Measurements from ENCODE around the gene CLDN6. TPM values are rescaled to one million over a fixed set of nuclear protein-coding genes. Genes with fewer than 3 reads are reported as not detected.

CLDN6 gene
- total RNA-seq, 4 donors from 2014 or later = not detected

GRCh38 chr16:2976201-2976600 is 41.8 kb downstream of the CLDN6 start:
- no peak for TF ChIP-seq POLR2AphosphoS5 (IDR thresholded peaks at IDR 0.05)
- H3K36me3 ChIP-seq = no peaks in the 10 kb centered on the region
- no peak for ATAC-seq
- H3K4me3 ChIP-seq = no peak overlapping the region
- peaks cover 0 to 17% (median 5%) of the 10 kb centered on the region in 3 donors for H3K4me1 ChIP-seq
- H3K27me3 ChIP-seq = peaks cover 49% of the 10 kb centered on the region
- H3K9me3 ChIP-seq = no peaks in the 10 kb centered on the region
- WGBS, 2 donors (ENCODE audit: low coverage in 1 of 2) = 75 to 85% methylated on average over 4 to 5 of the region's 7 CpGs
- no peak overlapping the region for H3K27ac ChIP-seq

GRCh38 chr16:2975161-2975795 is 42.7 kb downstream of the CLDN6 start:
- 90% methylated on average over 2 of the region's 28 CpGs; no CpG with 5 or more reads in 1 of the 2 donors for WGBS, 2 donors (ENCODE audit: low coverage in 1 of 2)
- H3K27ac ChIP-seq = no peak overlapping the region
- no peaks in the 10 kb centered on the region for H3K9me3 ChIP-seq
- H3K4me1 ChIP-seq = peaks cover 0 to 14% (median 5%) of the 10 kb centered on the region in 3 donors
- ATAC-seq = no peak
- H3K27me3 ChIP-seq = peaks cover 53% of the 10 kb centered on the region
- no peaks in the 10 kb centered on the region for H3K36me3 ChIP-seq
- no peak overlapping the region for H3K4me3 ChIP-seq
- no peak for TF ChIP-seq POLR2AphosphoS5 (IDR thresholded peaks at IDR 0.05)
- TF ChIP-seq CTCF (IDR thresholded peaks at IDR 0.05) = no peak
- no peak for TF ChIP-seq EP300 (IDR thresholded peaks at IDR 0.05)
- no peak for TF ChIP-seq POLR2A (IDR thresholded peaks at IDR 0.05)

GRCh38 chr16:2974319-2975056 is 43.5 kb downstream of the CLDN6 start:
- Histone ChIP-seq H3K4me3 (no peak overlapping the region), H3K27ac (no peak overlapping the region), H3K9me3 (no peaks in the 10 kb centered on the region), H3K4me1 (peaks cover 0 to 14% (median 0%) of the 10 kb centered on the region in 3 donors), H3K36me3 (no peaks in the 10 kb centered on the region), H3K27me3 (peaks cover 46% of the 10 kb centered on the region)
- TF ChIP-seq POLR2AphosphoS5 (IDR thresholded peaks at IDR 0.05) (no peak), CTCF (IDR thresholded peaks at IDR 0.05) (no peak), POLR2A (IDR thresholded peaks at IDR 0.05) (no peak), EP300 (IDR thresholded peaks at IDR 0.05) (no peak)
- no peak for ATAC-seq
- WGBS, 2 donors (ENCODE audit: low coverage in 1 of 2) = 100% methylated on average over 1 of the region's 15 CpGs; no CpG with 5 or more reads in 1 of the 2 donors

- ATAC-seq = no peak
- Histone ChIP-seq H3K27ac (no peak overlapping the region), H3K4me3 (no peak overlapping the region), H3K4me1 (peaks cover 0 to 18% (median 1%) of the 10 kb centered on the region in 3 donors), H3K27me3 (peaks cover 42% of the 10 kb centered on the region), H3K36me3 (no peaks in the 10 kb centered on the region), H3K9me3 (no peaks in the 10 kb centered on the region)
- WGBS, 2 donors (ENCODE audit: low coverage in 1 of 2) = no CpG with 5 or more reads among the region's 17 CpGs
- TF ChIP-seq POLR2AphosphoS5 (IDR thresholded peaks at IDR 0.05) (no peak), POLR2A (IDR thresholded peaks at IDR 0.05) (no peak), EP300 (IDR thresholded peaks at IDR 0.05) (no peak), CTCF (IDR thresholded peaks at IDR 0.05) (no peak)
These were observed 44.2 kb downstream of the CLDN6 start for GRCh38 chr16:2973605-2974318.

- Histone ChIP-seq H3K9me3 (no peaks in the 10 kb centered on the region), H3K36me3 (no peaks in the 10 kb centered on the region), H3K27me3 (peaks cover 42% of the 10 kb centered on the region), H3K27ac (no peak overlapping the region), H3K4me1 (peaks cover 0 to 25% (median 7%) of the 10 kb centered on the region in 3 donors), H3K4me3 (no peak overlapping the region)
- TF ChIP-seq CTCF (IDR thresholded peaks at IDR 0.05) (no peak), POLR2A (IDR thresholded peaks at IDR 0.05) (no peak), EP300 (IDR thresholded peaks at IDR 0.05) (no peak), POLR2AphosphoS5 (IDR thresholded peaks at IDR 0.05) (no peak)
- no peak for ATAC-seq
- WGBS, 2 donors (ENCODE audit: low coverage in 1 of 2) = 60% methylated on average over 1 of the region's 5 CpGs; no CpG with 5 or more reads in 1 of the 2 donors
These were observed 44.9 kb downstream of the CLDN6 start for GRCh38 chr16:2973093-2973492.

Measured in gastroesophageal sphincter (tissue), 4 donors.